H9 (cell line): ENCODE measurements around the gene SIPA1L3. TPM values are rescaled to one million over a fixed set of nuclear protein-coding genes. Genes with fewer than 3 reads are reported as not detected.

ENCODE experiments used
- DNase-seq: peaks from one replicate; pipeline ENCODE4 v3.0.0-alpha.2; 2017
- H2AFZ ChIP-seq: one replicate; pipeline ENCODE4 v1.6.1; 2013; ENCODE audit warnings: mild to moderate bottlenecking, low read length, control low read depth, moderate library complexity
- H2AK5ac ChIP-seq: 2 replicates; pipeline ENCODE4 v1.6.1; 2013; ENCODE audit warnings: low read length, control low read depth, mixed read lengths; ENCODE audit not compliant: insufficient read length
- H2BK120ac ChIP-seq: one replicate; pipeline ENCODE4 v1.6.1; 2013; ENCODE audit warnings: low read depth, mild to moderate bottlenecking, low read length, control low read depth, inconsistent platforms; ENCODE audit not compliant: poor library complexity, severe bottlenecking
- H2BK12ac ChIP-seq: 2 replicates; pipeline ENCODE4 v1.6.1; 2013; ENCODE audit warnings: low read length, control low read depth, mixed read lengths, low read depth; ENCODE audit not compliant: insufficient read length
- H2BK15ac ChIP-seq: 2 replicates; pipeline ENCODE4 v1.6.1; 2013; ENCODE audit warnings: low read depth, low read length, control low read depth
- H2BK20ac ChIP-seq: one replicate; pipeline ENCODE4 v1.6.1; 2013; ENCODE audit warnings: low read depth, mild to moderate bottlenecking, low read length, control low read depth, inconsistent platforms; ENCODE audit not compliant: poor library complexity, severe bottlenecking
- H2BK5ac ChIP-seq: 2 replicates; pipeline ENCODE4 v1.6.1; 2013; ENCODE audit warnings: low read length, control low read depth, mixed read lengths; ENCODE audit not compliant: insufficient read length
- H3K14ac ChIP-seq: 2 replicates; pipeline ENCODE4 v1.6.1; 2013; ENCODE audit warnings: low read length, control low read depth; ENCODE audit not compliant: insufficient read depth
- H3K18ac ChIP-seq: 2 replicates; pipeline ENCODE4 v1.6.1; 2013; ENCODE audit warnings: low read depth, mild to moderate bottlenecking, mixed read lengths, low read length, control low read depth; ENCODE audit not compliant: insufficient read length
- H3K23ac ChIP-seq: 2 replicates; pipeline ENCODE4 v1.6.1; 2013; ENCODE audit warnings: low read length, control low read depth, mixed read lengths, low read depth; ENCODE audit not compliant: insufficient read length
- H3K23me2 ChIP-seq: 2 replicates; pipeline ENCODE4 v1.6.1; 2013; ENCODE audit warnings: low read depth, mild to moderate bottlenecking, mixed read lengths, low read length, control low read depth; ENCODE audit not compliant: insufficient read length, poor library complexity, severe bottlenecking
- H3K27ac ChIP-seq: 2 replicates; pipeline ENCODE4 v1.5.1; 2013; ENCODE audit warnings: low read length, control low read depth, mixed read lengths, low read depth; ENCODE audit not compliant: insufficient read length
- H3K27me3 ChIP-seq: 2 replicates; pipeline ENCODE4 v1.6.1; 2013; ENCODE audit warnings: low read length, control low read depth, inconsistent platforms; ENCODE audit not compliant: insufficient read depth
- H3K4ac ChIP-seq: 2 replicates; pipeline ENCODE4 v1.6.1; 2013; ENCODE audit warnings: low read depth, mild to moderate bottlenecking, control low read depth, inconsistent platforms, low read length, moderate library complexity
- H3K4me1 ChIP-seq: 2 replicates; pipeline ENCODE4 v1.6.1; 2013; ENCODE audit warnings: low read length, control low read depth, inconsistent platforms; ENCODE audit not compliant: insufficient read depth
- H3K4me2 ChIP-seq: 2 replicates; pipeline ENCODE4 v1.6.1; 2013; ENCODE audit warnings: low read length, control low read depth, mixed read lengths; ENCODE audit not compliant: insufficient read length, insufficient read depth
- H3K56ac ChIP-seq: 2 replicates; pipeline ENCODE4 v1.6.1; 2013; ENCODE audit warnings: low read depth, mild to moderate bottlenecking, mixed read lengths, low read length, control low read depth; ENCODE audit not compliant: insufficient read length
- H3K79me1 ChIP-seq: 2 replicates; pipeline ENCODE4 v1.6.1; 2013; ENCODE audit warnings: low read depth, mild to moderate bottlenecking, moderate library complexity, low read length, control low read depth, inconsistent platforms; ENCODE audit not compliant: insufficient read depth, poor library complexity, severe bottlenecking
- H3K79me2 ChIP-seq: 2 replicates; pipeline ENCODE4 v1.6.1; 2013; ENCODE audit warnings: low read length, control low read depth, inconsistent platforms; ENCODE audit not compliant: insufficient read depth
- H3K9ac ChIP-seq: 2 replicates; pipeline ENCODE4 v1.6.1; 2013; ENCODE audit warnings: low read length, control low read depth, mixed read lengths; ENCODE audit not compliant: insufficient read length; ENCODE audit errors: extremely low read depth
- H3K9me3 ChIP-seq: one replicate; pipeline ENCODE4 v1.6.1; 2013; ENCODE audit warnings: low read depth, low read length, inconsistent platforms; ENCODE audit not compliant: control insufficient read depth
- H3T11ph ChIP-seq: one replicate; pipeline ENCODE4 v1.6.1; 2013; ENCODE audit warnings: mild to moderate bottlenecking, low read length, control low read depth, inconsistent platforms
- H4K20me1 ChIP-seq: one replicate; pipeline ENCODE4 v1.6.1; 2013; ENCODE audit not compliant: control insufficient read depth, insufficient read length, insufficient read depth
- H4K5ac ChIP-seq: 2 replicates; pipeline ENCODE4 v1.6.1; 2013; ENCODE audit warnings: low read depth, mild to moderate bottlenecking, mixed read lengths, low read length, control low read depth; ENCODE audit not compliant: insufficient read length
- H4K8ac ChIP-seq: replicated peaks from 2 replicates; pipeline ENCODE4 v1.6.1; 2013; ENCODE audit warnings: low read length, control low read depth, mixed read lengths, low read depth; ENCODE audit not compliant: insufficient read length
- H4K91ac ChIP-seq: 2 replicates; pipeline ENCODE4 v1.6.1; 2013; ENCODE audit warnings: low read depth, mild to moderate bottlenecking, moderate library complexity, mixed read lengths, low read length, control low read depth; ENCODE audit not compliant: insufficient read length
- H3K27ac Mint-ChIP-seq, 3 experiments: 2 replicates in 2 of 3; 3 replicates in 1 of 3; pipeline ENCODE4 v1.8.0; 2020 to 2021; ENCODE audit warnings: mixed read lengths in 3 of 3, mild to moderate bottlenecking in 1 of 3, moderate library complexity in 1 of 3
- H3K27me3 Mint-ChIP-seq: 2 replicates; pipeline ENCODE4 v1.8.0; 2021; ENCODE audit warnings: low read depth, mild to moderate bottlenecking, moderate library complexity, mixed read lengths
- H3K36me3 Mint-ChIP-seq, 3 experiments: 2 replicates in 2 of 3; 3 replicates in 1 of 3; pipeline ENCODE4 v1.8.0; 2020 to 2021; ENCODE audit warnings: low read depth in 3 of 3, mixed read lengths in 3 of 3; ENCODE audit not compliant: insufficient read depth in 1 of 3
- H3K4me1 Mint-ChIP-seq, 2 experiments: 2 replicates each; pipeline ENCODE4 v1.8.0; 2020; ENCODE audit warnings: mixed read lengths in 2 of 2
- H3K4me3 Mint-ChIP-seq, 2 experiments: 2 replicates in 1 of 2; 3 replicates in 1 of 2; pipeline ENCODE4 v1.8.0; 2020 to 2021; ENCODE audit warnings: mild to moderate bottlenecking in 2 of 2, mixed read lengths in 2 of 2, moderate library complexity in 1 of 2
- H3K9me3 Mint-ChIP-seq, 2 experiments: 2 replicates in 1 of 2; 3 replicates in 1 of 2; pipeline ENCODE4 v1.8.0; 2020; ENCODE audit warnings: mild to moderate bottlenecking in 2 of 2, mixed read lengths in 2 of 2, moderate library complexity in 1 of 2
- CTCF ChIP-seq: fragments of 200-600 bp; sonication (generic); conservative IDR thresholded peaks from 3 replicates; pipeline ENCODE4 v1.8.0; 2021; ENCODE audit warnings: antibody characterized with exemption, mild to moderate bottlenecking
- WGBS: extraction: QIAGEN DNeasy Blood & Tissue Kit; methylation state at CpG from one replicate; pipeline ENCODE4 v1.1.7; 2013; ENCODE audit warnings: missing lambda C conversion rate, low lambda C conversion rate, mixed read lengths; ENCODE audit not compliant: insufficient read length; ENCODE audit errors: extremely low coverage; 5-methylcytosine and 5-hydroxymethylcytosine counted together
- total RNA-seq: library from RNA; stranded (reverse); gene quantifications from 2 replicates; pipeline ENCODE4 v1.2.1, GENCODE V29; 2021

SIPA1L3 gene
- total RNA-seq, 1 experiment from 2014 or later: 40.1 TPM

- no peak overlapping the region for H2BK12ac ChIP-seq
- no peak for TF ChIP-seq CTCF
- no peak overlapping the region for H4K5ac ChIP-seq
- no CpG with 5 or more reads among the region's 10 CpGs for WGBS
- H3K56ac ChIP-seq: no peak overlapping the region
- no peak overlapping the region for H3K27ac ChIP-seq
- no peak overlapping the region for H2BK120ac ChIP-seq
- H3K79me1 ChIP-seq: no peaks in the 10 kb centered on the region
- H3K14ac ChIP-seq: no peak overlapping the region; the same call in 1 of the 2 replicates
- Mint-ChIP-seq H3K4me1 (peaks cover 65 to 70% of the 10 kb centered on the region in 2 experiments), H3K4me3 (no peak overlapping the region; a peak in 1 of 5 replicates), H3K9me3 (peaks cover 0 to 2% of the 10 kb centered on the region in 2 experiments; a peak in 2 of 5 replicates), H3K36me3 (peaks cover 0 to 15% (median 6%) of the 10 kb centered on the region in 3 experiments; a peak in 3 of 7 replicates), H3K27ac (peak overlapping the region; percentile 78 to 92 (median 85); a peak in 4 of 7 replicates), H3K27me3 (no peaks in the 10 kb centered on the region; the same call in 1 of the 2 replicates)
- no peak overlapping the region for H2AK5ac ChIP-seq
- H4K8ac ChIP-seq: no peak overlapping the region
- no peak overlapping the region for H2BK15ac ChIP-seq
- no peak for DNase-seq
- no peak overlapping the region for H3K4me2 ChIP-seq
- H3K9me3 ChIP-seq: no peaks in the 10 kb centered on the region
- H4K20me1 ChIP-seq: no peaks in the 10 kb centered on the region
- H3K4me1 ChIP-seq: peaks cover 16% of the 10 kb centered on the region; the same call in 1 of the 2 replicates
- H3K79me2 ChIP-seq: no peaks in the 10 kb centered on the region; the same call in 1 of the 2 replicates
- no peak overlapping the region for H3K9ac ChIP-seq
- no peak overlapping the region for H3K23ac ChIP-seq
- H3K4ac ChIP-seq: no peak overlapping the region
- H2AFZ ChIP-seq: no peak overlapping the region
- H2BK5ac ChIP-seq: no peak overlapping the region
- H3K18ac ChIP-seq: no peak overlapping the region
- H3K23me2 ChIP-seq: no peaks in the 10 kb centered on the region
- H4K91ac ChIP-seq: no peak overlapping the region
- H3K27me3 ChIP-seq: no peaks in the 10 kb centered on the region
- no peak overlapping the region for H2BK20ac ChIP-seq
- H3T11ph ChIP-seq: no peak overlapping the region
Observed at GRCh38 chr19:37991176-37991835, 84.3 kb downstream of the SIPA1L3 start.
